HG03060 (cell line): ENCODE data around the gene CNTN4.

Experiments used
- ATAC-seq: cut with Tn5 transposase; IDR thresholded peaks from one replicate; pipeline ENCODE4 v1.9.1; 2021; ENCODE audit warnings: low read depth, moderate number of reproducible peaks; ENCODE audit not compliant: unreplicated experiment

Gene CNTN4

DNA sequence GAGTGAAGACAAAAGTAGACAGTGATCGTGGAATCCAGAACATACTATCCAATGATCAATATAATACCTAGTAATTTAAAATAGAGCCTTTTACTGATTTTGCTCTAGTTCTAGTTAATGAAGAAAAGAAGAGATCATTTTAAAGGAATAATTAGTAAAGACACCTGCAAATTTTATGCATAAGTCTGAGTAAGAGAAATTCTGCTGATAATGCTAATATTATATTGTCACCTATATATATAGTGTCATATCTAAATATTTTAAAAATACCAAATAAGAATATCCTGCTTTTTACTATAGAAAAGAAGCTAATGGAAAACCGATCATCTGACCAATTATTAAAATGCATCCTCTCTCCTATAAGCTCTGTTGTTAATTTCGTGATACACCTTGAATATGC is 152.1 kb downstream of the CNTN4 start:
- no peak for ATAC-seq

DNA sequence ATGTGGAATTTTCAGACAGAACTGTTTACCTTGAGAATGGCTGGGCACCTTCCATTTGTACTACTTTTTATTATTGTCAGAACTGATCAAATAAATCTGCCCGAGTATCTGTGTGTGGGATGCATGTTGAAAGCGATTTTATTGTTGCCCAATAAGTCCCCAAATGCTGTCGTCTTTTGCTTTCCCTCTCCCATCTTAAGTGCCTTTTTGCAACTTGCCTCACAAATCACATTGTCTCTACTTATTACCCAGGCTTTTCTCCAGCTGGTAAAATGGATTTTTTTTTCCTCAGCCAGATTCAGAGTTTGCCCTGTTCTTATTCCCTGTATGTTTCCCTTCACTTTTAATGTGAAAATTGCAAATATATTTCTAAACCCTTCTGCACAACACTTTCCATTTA is 163.1 kb downstream of the CNTN4 start:
- no peak for ATAC-seq

- no peak for ATAC-seq
These were observed 163.5 kb downstream of the CNTN4 start for GRCh38 chr3:2262204-2262603.

GRCh38 chr3:2266606-2267005 is 167.9 kb downstream of the CNTN4 start:
- no peak for ATAC-seq

DNA sequence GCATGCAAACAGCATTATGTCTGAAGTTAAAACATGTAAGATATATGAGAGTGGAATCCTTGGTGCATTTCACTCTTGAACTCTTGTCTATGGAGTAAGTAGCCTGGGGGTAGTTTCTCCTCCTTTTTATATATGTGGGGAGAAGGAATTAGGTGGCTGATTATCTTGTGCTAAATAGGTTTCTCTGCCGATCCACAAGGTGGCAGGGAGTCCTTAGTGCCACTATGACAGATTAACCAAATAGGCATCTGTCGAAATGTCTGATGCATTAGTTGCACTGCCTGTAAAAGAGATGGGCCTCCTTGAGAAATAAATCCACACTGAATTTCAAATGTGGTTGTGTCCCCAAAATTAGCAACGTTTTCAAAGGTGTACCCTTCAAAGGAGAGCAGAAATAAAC is 170.1 kb downstream of the CNTN4 start:
- no peak for ATAC-seq

DNA sequence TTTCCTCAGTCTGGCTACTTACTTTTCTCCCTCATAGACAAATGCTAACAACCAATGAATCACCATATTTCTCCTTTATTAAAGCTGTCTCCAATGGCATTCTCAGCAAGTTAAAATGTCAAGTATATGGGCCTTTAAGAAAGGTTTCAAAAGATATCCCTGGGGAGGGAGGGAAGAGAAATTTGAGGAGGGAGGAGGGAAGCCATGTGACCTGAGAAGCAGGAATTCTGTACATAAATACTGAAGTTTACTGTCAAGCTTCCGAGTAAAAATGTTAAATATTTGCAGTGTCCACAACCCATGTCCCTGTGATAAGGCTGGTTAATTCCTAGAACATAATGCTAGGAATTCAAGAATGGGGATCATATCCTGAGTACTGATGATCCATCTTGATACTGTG is 175.9 kb downstream of the CNTN4 start:
- no peak for ATAC-seq

DNA sequence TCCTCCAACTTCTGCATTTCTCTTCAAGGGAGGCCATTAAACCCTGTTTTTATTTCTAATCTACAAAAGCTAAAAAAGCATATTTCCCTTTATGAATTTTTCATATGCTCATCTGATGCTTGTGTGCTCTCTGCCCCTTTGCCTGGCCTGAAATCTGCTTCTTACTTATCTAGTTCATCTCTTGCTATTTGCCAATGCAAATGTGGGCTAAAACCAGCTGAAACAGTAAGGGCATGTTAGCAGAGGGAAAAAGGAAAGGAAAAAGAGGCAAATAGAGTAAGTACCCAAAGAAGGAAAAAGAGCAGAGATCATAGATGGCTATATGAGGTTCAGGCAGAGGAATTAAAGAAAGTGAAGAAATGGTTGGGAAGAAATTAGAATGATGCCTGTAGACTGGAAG is 185.2 kb downstream of the CNTN4 start:
- ATAC-seq: no peak

DNA sequence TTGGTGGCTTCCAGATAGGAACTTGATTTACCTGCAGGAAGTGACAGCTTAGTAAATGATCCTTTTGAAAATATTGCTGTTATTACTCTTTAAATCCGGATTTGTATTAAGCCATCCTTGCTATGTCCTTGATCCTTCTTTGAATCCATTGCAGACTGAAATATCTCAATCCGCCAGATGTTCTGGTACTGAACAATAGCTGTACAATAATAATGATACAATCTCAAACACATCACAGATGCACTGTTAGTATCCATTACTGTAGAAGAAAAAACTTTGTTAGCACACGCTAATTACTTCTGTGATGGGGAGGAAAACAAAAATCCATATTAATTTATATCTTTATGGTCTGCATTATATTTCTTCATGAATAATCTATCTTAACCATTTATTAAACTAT is 202.3 kb downstream of the CNTN4 start:
- ATAC-seq: no peak

GRCh38 chr3:2301361-2301760 is 202.7 kb downstream of the CNTN4 start:
- no peak for ATAC-seq

DNA sequence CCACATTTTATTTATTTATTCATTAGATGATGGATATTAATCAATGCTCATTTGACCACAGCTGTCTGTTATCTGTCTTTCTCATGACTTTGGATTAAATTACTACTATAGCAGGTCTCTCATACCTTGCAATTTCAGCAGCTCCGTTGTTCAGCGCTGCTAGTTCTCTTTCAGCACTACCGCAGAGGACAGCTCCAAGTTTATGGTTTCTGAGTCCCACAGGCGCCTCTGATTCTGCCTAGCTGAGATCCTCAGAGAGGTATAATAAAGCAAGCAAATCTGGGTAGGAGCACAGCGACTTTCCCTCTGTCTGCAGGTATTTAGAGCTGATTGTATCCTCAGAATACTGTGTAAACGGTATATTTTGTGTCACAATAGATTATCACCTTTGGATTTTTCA is 204.9 kb downstream of the CNTN4 start:
- no peak for ATAC-seq

GRCh38 chr3:2311022-2311421 is 212.4 kb downstream of the CNTN4 start:
- ATAC-seq: no peak

DNA sequence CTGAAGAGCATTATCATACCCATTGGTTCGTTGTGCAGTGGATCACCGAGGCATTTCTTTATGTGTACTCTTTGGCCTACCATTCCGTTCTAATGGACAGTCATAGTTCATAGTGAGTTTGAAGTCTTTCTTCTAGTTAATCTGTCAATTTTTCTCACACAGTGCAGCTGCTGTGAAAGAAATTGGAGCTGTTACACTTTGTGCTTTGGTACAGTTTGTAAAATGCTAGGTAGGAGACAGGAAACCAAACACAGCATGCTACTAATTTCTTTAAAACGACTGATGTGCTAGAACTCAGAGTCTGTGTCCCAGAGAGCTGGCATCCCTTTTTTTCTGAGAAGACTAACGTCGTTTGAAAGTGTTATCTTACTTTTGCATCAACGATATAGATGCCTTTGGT is 218.9 kb downstream of the CNTN4 start:
- no peak for ATAC-seq

GRCh38 chr3:2334921-2335320 is 236.3 kb downstream of the CNTN4 start:
- no peak for ATAC-seq

- no peak for ATAC-seq
These were observed 244.5 kb downstream of the CNTN4 start for GRCh38 chr3:2343031-2343682.

DNA sequence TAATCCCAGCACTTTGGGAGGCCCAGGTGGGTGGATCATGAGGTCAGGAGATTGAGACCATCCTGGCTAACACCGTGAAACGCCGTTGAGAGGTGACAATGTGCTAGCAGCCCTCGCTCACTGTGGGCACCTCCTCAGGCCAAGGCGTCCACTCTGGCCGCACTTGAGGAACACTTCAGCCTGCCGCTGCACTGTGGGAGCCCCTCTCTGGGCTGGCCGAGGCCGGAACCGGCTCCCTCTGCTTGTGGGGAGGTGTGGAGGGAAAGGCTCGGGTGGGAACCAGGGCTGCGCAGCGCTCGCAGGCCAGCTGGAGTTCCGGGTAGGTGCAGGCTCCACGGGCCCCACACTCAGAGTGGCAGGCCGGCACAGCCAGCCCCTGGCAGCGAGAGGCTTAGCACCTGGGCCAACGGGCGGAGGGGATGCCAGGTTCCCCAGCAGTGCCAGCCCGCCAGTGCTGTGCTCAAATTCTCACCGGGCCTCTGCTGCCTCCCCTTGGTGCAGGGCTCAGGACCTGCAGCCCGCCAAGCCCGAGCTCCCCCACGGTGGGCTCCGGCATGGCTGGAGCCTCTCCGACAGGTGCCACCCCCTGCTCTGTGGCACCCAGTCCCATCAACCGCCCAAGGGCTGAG is 253.6 kb downstream of the CNTN4 start:
- no peak for ATAC-seq

GRCh38 chr3:2354702-2355101 is 256.0 kb downstream of the CNTN4 start:
- no peak for ATAC-seq

DNA sequence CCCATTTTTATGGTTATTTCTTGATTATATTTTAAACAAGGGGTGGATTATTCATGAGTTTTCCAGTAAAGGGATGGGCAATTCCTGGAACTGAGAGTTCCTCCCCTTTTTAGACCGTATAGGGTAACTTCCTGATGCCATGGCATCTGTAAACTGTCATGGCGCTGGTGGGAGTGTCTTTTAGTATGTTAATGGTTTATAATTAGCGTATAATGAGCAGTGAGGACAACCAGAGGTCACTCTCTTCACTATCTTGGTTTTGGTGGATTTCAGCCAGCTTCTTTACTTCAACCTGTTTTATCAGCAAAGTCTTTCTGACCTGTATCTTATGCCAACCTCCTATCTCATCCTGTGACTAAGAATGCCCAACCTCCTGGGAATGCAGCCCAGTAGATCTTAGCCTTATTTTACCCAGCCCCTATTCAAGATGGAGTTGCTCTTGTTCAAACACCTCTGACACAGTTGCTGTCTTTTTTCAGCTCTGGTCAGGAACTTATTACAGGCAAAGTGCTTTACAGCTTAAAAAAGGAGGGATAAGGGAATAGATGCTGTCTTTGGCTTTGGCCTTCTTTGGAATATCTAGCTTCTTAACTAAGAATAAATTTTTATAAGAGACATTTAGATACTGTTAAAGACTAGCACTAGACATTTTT is 257.8 kb downstream of the CNTN4 start:
- no peak for ATAC-seq

DNA sequence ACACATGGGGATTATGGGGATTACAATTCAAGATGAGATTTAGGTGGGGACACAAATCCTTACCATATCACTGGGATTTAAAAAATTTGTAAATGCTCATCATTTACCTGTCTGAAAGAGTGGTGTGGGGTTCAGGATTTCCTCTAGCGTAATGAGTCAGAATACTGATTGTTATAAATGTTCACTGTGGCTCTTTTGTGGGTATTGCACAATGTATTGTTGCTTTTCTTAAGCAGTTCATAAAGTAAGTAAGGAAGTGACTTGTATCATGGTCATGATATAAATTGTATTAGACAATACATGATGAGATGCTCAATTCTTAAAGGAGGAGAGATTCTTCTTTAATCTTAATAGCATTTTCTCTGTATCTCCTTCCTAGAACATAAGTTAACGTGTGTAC is 262.1 kb downstream of the CNTN4 start:
- ATAC-seq: no peak

GRCh38 chr3:2362122-2362521 is 263.5 kb downstream of the CNTN4 start:
- no peak for ATAC-seq

- ATAC-seq: no peak
These were observed 265.2 kb downstream of the CNTN4 start for GRCh38 chr3:2363854-2364253.

DNA sequence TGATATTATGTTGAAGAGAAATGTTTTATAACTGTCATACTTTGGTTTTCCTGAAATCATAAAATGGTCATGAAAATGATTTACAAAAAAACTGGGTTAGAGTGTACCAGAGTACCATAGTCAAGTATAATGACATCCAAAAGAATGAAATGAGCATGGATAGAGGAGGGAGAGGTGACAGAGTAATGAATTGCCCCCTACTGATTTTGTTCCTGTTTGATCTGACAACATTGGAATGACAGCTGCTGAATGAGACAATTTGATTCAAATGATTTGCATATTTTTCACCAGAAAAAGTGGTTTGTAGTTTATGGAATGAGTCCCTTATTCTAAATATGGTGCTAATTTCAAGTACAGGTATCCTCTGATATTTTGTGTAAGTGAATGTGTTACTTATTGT is 271.7 kb downstream of the CNTN4 start:
- no peak for ATAC-seq

GRCh38 chr3:2372306-2372705 is 273.6 kb downstream of the CNTN4 start:
- ATAC-seq: no peak
